IMR-90 (cell line): ENCODE data around the gene KMT5C. TPM values are rescaled to one million over a fixed set of nuclear protein-coding genes. Genes with fewer than 3 reads are reported as not detected.

Experiments
- ATAC-seq: fragments of 200-7000 bp; cut with Tn5 transposase; 2 replicates; pipeline ENCODE4 v1.9.1; 2020; ENCODE audit warnings: low read depth, mild to moderate bottlenecking, moderate library complexity
- BruUV-seq: library from RNA; stranded (reverse); fragments of 400-500 nt; replicated peaks from 2 replicates; lab custom pipeline; 2021; lab: Mats Ljungman, UMichigan
- CTCF ChIA-PET: fragments of 300-600 bp; formaldehyde crosslinking; extraction: SDS; loops from one replicate; lab custom pipeline; 2021; ENCODE audit warnings: antibody characterized with exemption; lab: Yijun Ruan, JAX
- POLR2A ChIA-PET: fragments of 300-600 bp; sonication (Branson Sonifier 250); formaldehyde crosslinking; loops from one replicate; lab custom pipeline; 2022; ENCODE audit warnings: antibody characterized with exemption; ENCODE audit not compliant: unreplicated experiment; lab: Charles Lee
- DNase-seq: peaks from one replicate; pipeline ENCODE4 v3.0.0; 2013
- H2AFZ ChIP-seq: replicated peaks from 2 replicates; pipeline ENCODE3; 2013; ENCODE audit warnings: low read length, mild to moderate bottlenecking; ENCODE audit not compliant: poor library complexity
- H2AK5ac ChIP-seq: 2 replicates; pipeline ENCODE4 v1.6.1; 2013; ENCODE audit warnings: low read depth, low read length, inconsistent platforms
- H2AK9ac ChIP-seq: replicated peaks from 2 replicates; pipeline ENCODE3; 2013; ENCODE audit warnings: mild to moderate bottlenecking, low read depth, low read length, moderate library complexity; ENCODE audit not compliant: poor library complexity
- H2BK120ac ChIP-seq: 2 replicates; pipeline ENCODE4 v1.6.1; 2013; ENCODE audit warnings: low read depth, low read length, inconsistent platforms
- H2BK15ac ChIP-seq: 3 replicates; pipeline ENCODE4 v1.6.1; 2013; ENCODE audit warnings: low read depth, low read length, inconsistent platforms
- H2BK20ac ChIP-seq: 2 replicates; pipeline ENCODE4 v1.6.1; 2013; ENCODE audit warnings: low read depth, mild to moderate bottlenecking, inconsistent platforms, low read length, moderate library complexity
- H2BK5ac ChIP-seq: 2 replicates; pipeline ENCODE4 v1.6.1; 2013; ENCODE audit warnings: mild to moderate bottlenecking, low read depth, low read length, inconsistent platforms; ENCODE audit not compliant: poor library complexity, severe bottlenecking
- H3K14ac ChIP-seq: replicated peaks from 2 replicates; pipeline ENCODE4 v1.6.1; 2013; ENCODE audit warnings: low read depth, low read length, inconsistent platforms
- H3K18ac ChIP-seq: 2 replicates; pipeline ENCODE4 v1.6.1; 2013; ENCODE audit warnings: low read depth, low read length, control low read depth
- H3K23ac ChIP-seq: 2 replicates; pipeline ENCODE4 v1.6.1; 2013; ENCODE audit warnings: low read depth, low read length, inconsistent platforms
- H3K27ac ChIP-seq: 2 replicates; pipeline ENCODE4 v1.5.1; 2013; ENCODE audit warnings: mild to moderate bottlenecking, control low read depth, low read length; ENCODE audit not compliant: insufficient read depth
- H3K27me3 ChIP-seq: 2 replicates; pipeline ENCODE4 v1.6.1; 2013; ENCODE audit warnings: low read length; ENCODE audit not compliant: control insufficient read depth, insufficient read depth
- H3K36me3 ChIP-seq: 2 replicates; pipeline ENCODE4 v1.6.1; 2013; ENCODE audit warnings: low read length, mixed read lengths; ENCODE audit not compliant: control insufficient read depth, insufficient read depth
- H3K4ac ChIP-seq: 2 replicates; pipeline ENCODE4 v1.6.1; 2013; ENCODE audit warnings: low read depth, low read length, inconsistent platforms
- H3K4me1 ChIP-seq: 2 replicates; pipeline ENCODE4 v1.6.1; 2013; ENCODE audit warnings: low read length, mixed read lengths; ENCODE audit not compliant: control insufficient read depth, insufficient read depth
- H3K4me2 ChIP-seq: 2 replicates; pipeline ENCODE4 v1.6.1; 2013; ENCODE audit warnings: low read depth, mild to moderate bottlenecking, control low read depth, low read length, moderate library complexity
- H3K4me3 ChIP-seq: 2 replicates; pipeline ENCODE4 v1.5.1; 2013; ENCODE audit warnings: low read depth, mild to moderate bottlenecking, control low read depth, low read length, moderate library complexity; ENCODE audit not compliant: insufficient read depth
- H3K56ac ChIP-seq: 2 replicates; pipeline ENCODE4 v1.6.1; 2013; ENCODE audit warnings: low read length, inconsistent platforms; ENCODE audit not compliant: insufficient read depth; ENCODE audit errors: extremely low read depth
- H3K79me1 ChIP-seq, 2 experiments: 2 replicates each; pipeline ENCODE4 v1.6.1; 2013; ENCODE audit warnings: low read length in 2 of 2, inconsistent platforms in 1 of 2, low read depth in 1 of 2
- H3K9ac ChIP-seq: 2 replicates; pipeline ENCODE4 v1.6.1; 2013; ENCODE audit warnings: low read depth, low read length, control low read depth
- H3K9me1 ChIP-seq: 2 replicates; pipeline ENCODE4 v1.6.1; 2013; ENCODE audit warnings: low read length, inconsistent platforms; ENCODE audit not compliant: insufficient read depth
- H3K9me3 ChIP-seq: 2 replicates; pipeline ENCODE4 v1.6.1; 2013; ENCODE audit warnings: low read length; ENCODE audit not compliant: control insufficient read depth, insufficient read depth
- H4K20me1 ChIP-seq: 2 replicates; pipeline ENCODE4 v1.6.1; 2013; ENCODE audit warnings: low read length, inconsistent platforms; ENCODE audit not compliant: insufficient read depth
- H4K5ac ChIP-seq: 2 replicates; pipeline ENCODE4 v1.6.1; 2013; ENCODE audit warnings: mild to moderate bottlenecking, low read depth, low read length, control low read depth
- H4K8ac ChIP-seq, 2 experiments: 2 replicates each; pipeline ENCODE4 v1.6.1; 2013; ENCODE audit warnings: low read depth in 2 of 2, low read length in 2 of 2, control low read depth in 1 of 2, inconsistent platforms in 1 of 2
- H4K91ac ChIP-seq: 2 replicates; pipeline ENCODE4 v1.6.1; 2013; ENCODE audit warnings: low read depth, low read length, inconsistent platforms; ENCODE audit not compliant: insufficient read depth
- BHLHE40 ChIP-seq: fragments of 150-350 bp; IDR thresholded peaks from 2 replicates; pipeline ENCODE4 v1.6.1; 2016; ENCODE audit warnings: mild to moderate bottlenecking, low read depth, low read length
- CTCF ChIP-seq: conservative IDR thresholded peaks from 2 replicates; pipeline ENCODE4 v1.5.1; 2012; ENCODE audit warnings: mild to moderate bottlenecking, low read depth, low read length, improper control_type of control experiment
- FOS ChIP-seq: fragments of 150-350 bp; IDR thresholded peaks from 2 replicates; pipeline ENCODE4 v1.6.1; 2016; ENCODE audit warnings: low read depth, low read length
- MAZ ChIP-seq: IDR thresholded peaks from 2 replicates; pipeline ENCODE4 v1.6.1; 2012; ENCODE audit warnings: low read depth, mild to moderate bottlenecking, low read length, improper control_type of control experiment, moderate library complexity, borderline replicate concordance
- MXI1 ChIP-seq: IDR thresholded peaks from 2 replicates; pipeline ENCODE4 v1.6.1; 2012; ENCODE audit warnings: low read depth, mild to moderate bottlenecking, low read length, moderate library complexity, borderline replicate concordance
- NFE2L2 ChIP-seq: fragments of 150-350 bp; IDR thresholded peaks from 2 replicates; pipeline ENCODE4 v1.6.1; 2016; ENCODE audit warnings: low read depth, mild to moderate bottlenecking, low read length
- POLR2A ChIP-seq: IDR thresholded peaks from 2 replicates; pipeline ENCODE4 v1.6.1; 2012; ENCODE audit warnings: mild to moderate bottlenecking, low read depth, low read length
- RAD21 ChIP-seq: IDR thresholded peaks from 2 replicates; pipeline ENCODE4 v1.6.1; 2012; ENCODE audit warnings: low read length, improper control_type of control experiment
- RFX5 ChIP-seq: IDR thresholded peaks from 2 replicates; pipeline ENCODE4 v1.8.0; 2012; ENCODE audit warnings: low read depth, mild to moderate bottlenecking, low read length, moderate library complexity
- SMC3 ChIP-seq: fragments of 150-350 bp; IDR thresholded peaks from 2 replicates; pipeline ENCODE4 v1.6.1; 2016; ENCODE audit warnings: low read depth, mild to moderate bottlenecking, antibody characterized with exemption, low read length, moderate library complexity
- USF2 ChIP-seq: fragments of 150-350 bp; IDR thresholded peaks from 2 replicates; pipeline ENCODE4 v1.6.1; 2017; ENCODE audit warnings: mild to moderate bottlenecking, antibody characterized with exemption, low read length, low read depth
- WGBS, 2 experiments: methylation state at CpG; one replicate each; pipeline versions ENCODE4 v1.1.5 to v1.1.7; 2013; ENCODE audit warnings: missing lambda C conversion rate in 2 of 2; ENCODE audit not compliant: insufficient read length in 1 of 2; ENCODE audit errors: extremely low coverage in 2 of 2; 5-methylcytosine and 5-hydroxymethylcytosine counted together
- dilution Hi-C: fragments of 300-500 bp; cut with HindIII; formaldehyde crosslinking; loops from one replicate; pipeline ENCODE4 v1.14.3; 2018; ENCODE audit warnings: low sequenced_read_pairs; ENCODE audit not compliant: unreplicated experiment
- in situ Hi-C: fragments of 300-500 bp; cut with MboI; formaldehyde crosslinking; loops from 3 replicates; pipeline ENCODE4 v1.14.3; 2019; ENCODE audit warnings: low sequenced_read_pairs, inconsistent platforms, mixed read lengths
- intact Hi-C: fragments of 100-400 bp; cut with micrococcal nuclease; formaldehyde crosslinking; loops from 2 replicates; pipeline ENCODE4 v1.10.0; 2022
- polyA plus RNA-seq, 3 experiments: library from polyadenylated mRNA; depleted of rRNA; stranded (reverse); fragments of >200 nt; gene quantifications; 2 replicates each; pipeline ENCODE4 v1.2.3, GENCODE V29; 2012; ENCODE audit warnings: low replicate concordance in 1 of 3
- total RNA-seq: library from RNA; depleted of rRNA; stranded (reverse); fragments of >200 nt; gene quantifications from 2 replicates; pipeline ENCODE4 v1.2.3, GENCODE V29; 2012

KMT5C gene
- total and polyA plus RNA-seq, 2 of the 4 experiments (the other 2 are of a cell fraction): 1.8 to 5.9 TPM

GRCh38 chr19:55302318-55302703, 37.4 kb upstream of the KMT5C start:
- no peak overlapping the region for H3K4ac ChIP-seq
- H3K27ac ChIP-seq: no peak overlapping the region
- CTCF ChIA-PET: interaction anchor here (1.0 to 2.0 kb wide), 3 partner anchors 37 to 116 kb away, joined by 4 to 11 read pairs (median 5); partner anchors contain the start of genes KMT5C and TMEM238
- no peak overlapping the region for H2BK5ac ChIP-seq
- H3K4me1 ChIP-seq: no peaks in the 10 kb centered on the region
- H3K4me2 ChIP-seq: no peak overlapping the region
- H3K9ac ChIP-seq: no peak overlapping the region
- no peak overlapping the region for H3K56ac ChIP-seq
- intact Hi-C loops: loop anchor here (5.0 kb wide), 1 partner anchor 85 kb away; the partner anchor contains the start of gene RPL28
- H2AK5ac ChIP-seq: peak overlapping the region; percentile 96; the same call in 1 of the 2 replicates
- H2AK9ac ChIP-seq: peak overlapping the region; percentile 47
- no peaks in the 10 kb centered on the region for H3K27me3 ChIP-seq
- H4K91ac ChIP-seq: no peak overlapping the region
- POLR2A ChIA-PET: interaction anchor here (1.0 kb wide), 1 partner anchor 103 kb away, joined by 4 read pairs; no protein-coding TSS in a partner anchor
- DNase-seq: no peak
- H2BK120ac ChIP-seq: no peak overlapping the region
- WGBS, 2 experiments: 71% methylated on average over 5 of the region's 12 CpGs; no CpG with 5 or more reads in 1 of the 2 experiments
- H4K8ac ChIP-seq: peak overlapping the region in 1 of 2 experiments; percentile 91; a peak in 1 of 4 replicates
- no peak overlapping the region for H4K5ac ChIP-seq
- ATAC-seq: no peak; the same call in 1 of the 2 replicates
- no peak overlapping the region for H3K18ac ChIP-seq
- H3K9me3 ChIP-seq: no peaks in the 10 kb centered on the region
- H3K23ac ChIP-seq: no peak overlapping the region
- dilution Hi-C loops: no loop called here
- no peak overlapping the region for H3K14ac ChIP-seq
- no peak overlapping the region for H2BK20ac ChIP-seq
- no peak overlapping the region for H3K4me3 ChIP-seq
- H2AFZ ChIP-seq: peak overlapping the region; percentile 91
- BruUV-seq: no TSS peak
- H4K20me1 ChIP-seq: no peaks in the 10 kb centered on the region
- no peaks in the 10 kb centered on the region for H3K79me1 ChIP-seq
- H2BK15ac ChIP-seq: no peak overlapping the region
- no peak for TF ChIP-seq CTCF
- no peak for TF ChIP-seq RFX5
- no peak for TF ChIP-seq FOS
- no peak for TF ChIP-seq RAD21
- TF ChIP-seq NFE2L2: no peak
- TF ChIP-seq MXI1: no peak
- TF ChIP-seq POLR2A: no peak
- no peak for TF ChIP-seq BHLHE40
- TF ChIP-seq SMC3: no peak
- no peak for TF ChIP-seq MAZ
- no peak for TF ChIP-seq USF2
- H3K9me1 ChIP-seq: no peaks in the 10 kb centered on the region
- H3K36me3 ChIP-seq: peaks cover 46% of the 10 kb centered on the region
- in situ Hi-C loops: no loop called here
